ENCODE data around the gene NT5E.

Gene NT5E

DNA sequence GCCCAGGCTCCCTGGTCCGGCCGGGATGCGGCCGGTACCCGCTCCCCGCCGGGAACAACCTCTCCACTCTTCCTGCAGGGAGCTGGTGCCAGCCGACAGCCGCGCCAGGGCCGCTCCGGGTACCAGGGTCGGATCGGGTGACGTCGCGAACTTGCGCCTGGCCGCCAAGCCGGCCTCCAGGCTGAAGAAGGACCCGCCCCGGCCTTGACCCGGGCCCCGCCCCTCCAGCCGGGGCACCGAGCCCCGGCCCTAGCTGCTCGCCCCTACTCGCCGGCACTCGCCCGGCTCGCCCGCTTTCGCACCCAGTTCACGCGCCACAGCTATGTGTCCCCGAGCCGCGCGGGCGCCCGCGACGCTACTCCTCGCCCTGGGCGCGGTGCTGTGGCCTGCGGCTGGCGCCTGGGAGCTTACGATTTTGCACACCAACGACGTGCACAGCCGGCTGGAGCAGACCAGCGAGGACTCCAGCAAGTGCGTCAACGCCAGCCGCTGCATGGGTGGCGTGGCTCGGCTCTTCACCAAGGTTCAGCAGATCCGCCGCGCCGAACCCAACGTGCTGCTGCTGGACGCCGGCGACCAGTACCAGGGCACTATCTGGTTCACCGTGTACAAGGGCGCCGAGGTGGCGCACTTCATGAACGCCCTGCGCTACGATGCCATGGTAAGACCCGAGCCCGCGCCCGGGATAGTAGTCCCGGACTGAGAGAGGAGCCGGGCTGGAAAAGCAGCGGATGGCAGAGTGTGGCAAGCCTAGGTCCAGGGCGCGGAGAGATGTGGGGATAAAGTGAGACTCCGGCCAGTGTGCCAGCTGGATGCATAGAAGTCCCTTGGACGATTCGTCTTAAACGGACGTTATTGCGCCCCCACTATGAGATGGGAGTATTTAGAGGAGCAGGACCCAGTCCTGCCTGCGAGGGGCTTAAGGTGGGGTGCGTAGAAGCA is at the start of gene NT5E:
Gene NT5E, plus strand, starts transcription at position 266 of the 942 bp plus-strand sequence. Its CDS starts 57 bp downstream, at position 323.
- H3K4me3 ChIP-seq (ENCODE audit: low read depth, low read length), result peak within 1 kb of the TSS; percentile 57
- peak within 1 kb of the TSS; percentile 25; the same call in 1 of the 2 replicates for H3K27ac ChIP-seq (ENCODE audit: extremely low read depth, low read depth, low read length)
- CTCF ChIA-PET, result interaction anchor here (0.6 to 4.2 kb wide), 11 partner anchors 11 to 1492 kb away, joined by 3 to 39 read pairs (median 4); no protein-coding TSS in a partner anchor
- H3K4me1 ChIP-seq (ENCODE audit: control insufficient read depth, insufficient read depth, low read length), result peaks cover 11% of the 10 kb centered on the region
- no peaks in the 10 kb centered on the region for H3K36me3 ChIP-seq (ENCODE audit: control insufficient read depth in 2 of 2, insufficient read depth in 1 of 2, low read length in 2 of 2)
- POLR2A ChIA-PET, result interaction anchor here (0.7 to 3.2 kb wide), 7 partner anchors 9 to 228 kb away, joined by 3 to 29 read pairs (median 3); partner anchors contain the start of gene SYNCRIP
- no peaks in the 10 kb centered on the region for H3K9me3 ChIP-seq (ENCODE audit: control insufficient read depth, insufficient read depth, low read depth, low read length)
- TF ChIP-seq ZNF843 (tag by site-specific recombination; IDR thresholded peaks at IDR 0.05) (peak; percentile 12; the same call in 1 of the 2 replicates), ZNF544 (tag by site-specific recombination; IDR thresholded peaks at IDR 0.05) (no peak), ZNF521 (tag by site-specific recombination; IDR thresholded peaks at IDR 0.05) (no peak), ZNF223 (tag by site-specific recombination; IDR thresholded peaks at IDR 0.05) (no peak), ZBTB17 (tag by site-specific recombination; IDR thresholded peaks at IDR 0.05) (peak; percentile 92), ZNF239 (tag by site-specific recombination; IDR thresholded peaks at IDR 0.05) (no peak), KLF9 (tag by site-specific recombination; IDR thresholded peaks at IDR 0.05; ENCODE audit: low read depth) (0 out of 2 replicates have a peak, but pooled peaks have one; percentile 41), OSR2 (tag by site-specific recombination; IDR thresholded peaks at IDR 0.05) (no peak), ZNF19 (tag by site-specific recombination; IDR thresholded peaks at IDR 0.05; ENCODE audit: low read depth) (no peak), ZNF335 (tag by site-specific recombination; conservative IDR thresholded peaks at IDR 0.05) (peak; percentile 89), ZNF10 (tag by site-specific recombination; IDR thresholded peaks at IDR 0.05) (no peak), ZNF571 (tag by site-specific recombination; IDR thresholded peaks at IDR 0.05) (no peak), ZNF114 (tag by site-specific recombination; IDR thresholded peaks at IDR 0.05) (no peak), KLF8 (tag by site-specific recombination; IDR thresholded peaks at IDR 0.05) (peak; percentile 60; the same call in 1 of the 2 replicates), ZNF561 (tag by site-specific recombination; IDR thresholded peaks at IDR 0.05; ENCODE audit: borderline replicate concordance) (no peak; the same call in 1 of the 2 replicates), GLIS2 (tag by site-specific recombination; IDR thresholded peaks at IDR 0.05) (peak; percentile 17; the same call in 1 of the 2 replicates), ZNF140 (tag by site-specific recombination; IDR thresholded peaks at IDR 0.05) (no peak), HOXA7 (CRISPR knock-in tag; IDR thresholded peaks at IDR 0.05; ENCODE audit: borderline replicate concordance) (no peak), IKZF3 (tag by site-specific recombination; IDR thresholded peaks at IDR 0.05) (no peak)
- TF ChIP-seq, protein P1, sequence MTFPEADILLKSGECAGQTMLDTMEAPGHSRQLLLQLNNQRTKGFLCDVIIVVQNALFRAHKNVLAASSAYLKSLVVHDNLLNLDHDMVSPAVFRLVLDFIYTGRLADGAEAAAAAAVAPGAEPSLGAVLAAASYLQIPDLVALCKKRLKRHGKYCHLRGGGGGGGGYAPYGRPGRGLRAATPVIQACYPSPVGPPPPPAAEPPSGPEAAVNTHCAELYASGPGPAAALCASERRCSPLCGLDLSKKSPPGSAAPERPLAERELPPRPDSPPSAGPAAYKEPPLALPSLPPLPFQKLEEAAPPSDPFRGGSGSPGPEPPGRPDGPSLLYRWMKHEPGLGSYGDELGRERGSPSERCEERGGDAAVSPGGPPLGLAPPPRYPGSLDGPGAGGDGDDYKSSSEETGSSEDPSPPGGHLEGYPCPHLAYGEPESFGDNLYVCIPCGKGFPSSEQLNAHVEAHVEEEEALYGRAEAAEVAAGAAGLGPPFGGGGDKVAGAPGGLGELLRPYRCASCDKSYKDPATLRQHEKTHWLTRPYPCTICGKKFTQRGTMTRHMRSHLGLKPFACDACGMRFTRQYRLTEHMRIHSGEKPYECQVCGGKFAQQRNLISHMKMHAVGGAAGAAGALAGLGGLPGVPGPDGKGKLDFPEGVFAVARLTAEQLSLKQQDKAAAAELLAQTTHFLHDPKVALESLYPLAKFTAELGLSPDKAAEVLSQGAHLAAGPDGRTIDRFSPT (tag by site-specific recombination; IDR thresholded peaks at IDR 0.05), result peak; percentile 69
- TF ChIP-seq, protein P2, sequence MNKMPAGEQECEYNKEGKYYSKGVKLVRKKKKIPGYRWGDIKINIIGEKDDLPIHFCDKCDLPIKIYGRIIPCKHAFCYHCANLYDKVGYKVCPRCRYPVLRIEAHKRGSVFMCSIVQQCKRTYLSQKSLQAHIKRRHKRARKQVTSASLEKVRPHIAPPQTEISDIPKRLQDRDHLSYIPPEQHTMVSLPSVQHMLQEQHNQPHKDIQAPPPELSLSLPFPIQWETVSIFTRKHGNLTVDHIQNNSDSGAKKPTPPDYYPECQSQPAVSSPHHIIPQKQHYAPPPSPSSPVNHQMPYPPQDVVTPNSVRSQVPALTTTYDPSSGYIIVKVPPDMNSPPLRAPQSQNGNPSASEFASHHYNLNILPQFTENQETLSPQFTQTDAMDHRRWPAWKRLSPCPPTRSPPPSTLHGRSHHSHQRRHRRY (tag by site-specific recombination; IDR thresholded peaks at IDR 0.05), result no peak
- TF ChIP-seq, protein P3, sequence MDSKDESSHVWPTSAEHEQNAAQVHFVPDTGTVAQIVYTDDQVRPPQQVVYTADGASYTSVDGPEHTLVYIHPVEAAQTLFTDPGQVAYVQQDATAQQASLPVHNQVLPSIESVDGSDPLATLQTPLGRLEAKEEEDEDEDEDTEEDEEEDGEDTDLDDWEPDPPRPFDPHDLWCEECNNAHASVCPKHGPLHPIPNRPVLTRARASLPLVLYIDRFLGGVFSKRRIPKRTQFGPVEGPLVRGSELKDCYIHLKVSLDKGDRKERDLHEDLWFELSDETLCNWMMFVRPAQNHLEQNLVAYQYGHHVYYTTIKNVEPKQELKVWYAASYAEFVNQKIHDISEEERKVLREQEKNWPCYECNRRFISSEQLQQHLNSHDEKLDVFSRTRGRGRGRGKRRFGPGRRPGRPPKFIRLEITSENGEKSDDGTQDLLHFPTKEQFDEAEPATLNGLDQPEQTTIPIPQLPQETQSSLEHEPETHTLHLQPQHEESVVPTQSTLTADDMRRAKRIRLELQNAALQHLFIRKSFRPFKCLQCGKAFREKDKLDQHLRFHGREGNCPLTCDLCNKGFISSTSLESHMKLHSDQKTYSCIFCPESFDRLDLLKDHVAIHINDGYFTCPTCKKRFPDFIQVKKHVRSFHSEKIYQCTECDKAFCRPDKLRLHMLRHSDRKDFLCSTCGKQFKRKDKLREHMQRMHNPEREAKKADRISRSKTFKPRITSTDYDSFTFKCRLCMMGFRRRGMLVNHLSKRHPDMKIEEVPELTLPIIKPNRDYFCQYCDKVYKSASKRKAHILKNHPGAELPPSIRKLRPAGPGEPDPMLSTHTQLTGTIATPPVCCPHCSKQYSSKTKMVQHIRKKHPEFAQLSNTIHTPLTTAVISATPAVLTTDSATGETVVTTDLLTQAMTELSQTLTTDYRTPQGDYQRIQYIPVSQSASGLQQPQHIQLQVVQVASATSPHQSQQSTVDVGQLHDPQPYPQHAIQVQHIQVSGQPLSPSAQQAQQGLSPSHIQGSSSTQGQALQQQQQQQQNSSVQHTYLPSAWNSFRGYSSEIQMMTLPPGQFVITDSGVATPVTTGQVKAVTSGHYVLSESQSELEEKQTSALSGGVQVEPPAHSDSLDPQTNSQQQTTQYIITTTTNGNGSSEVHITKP (tag by site-specific recombination; IDR thresholded peaks at IDR 0.05), result peak; percentile 80
- TF ChIP-seq, protein P4, sequence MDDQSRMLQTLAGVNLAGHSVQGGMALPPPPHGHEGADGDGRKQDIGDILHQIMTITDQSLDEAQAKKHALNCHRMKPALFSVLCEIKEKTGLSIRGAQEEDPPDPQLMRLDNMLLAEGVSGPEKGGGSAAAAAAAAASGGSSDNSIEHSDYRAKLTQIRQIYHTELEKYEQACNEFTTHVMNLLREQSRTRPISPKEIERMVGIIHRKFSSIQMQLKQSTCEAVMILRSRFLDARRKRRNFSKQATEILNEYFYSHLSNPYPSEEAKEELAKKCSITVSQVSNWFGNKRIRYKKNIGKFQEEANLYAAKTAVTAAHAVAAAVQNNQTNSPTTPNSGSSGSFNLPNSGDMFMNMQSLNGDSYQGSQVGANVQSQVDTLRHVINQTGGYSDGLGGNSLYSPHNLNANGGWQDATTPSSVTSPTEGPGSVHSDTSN (CRISPR knock-in tag; IDR thresholded peaks at IDR 0.05), result peak; percentile 85; the same call in 1 of the 2 replicates
- TF ChIP-seq, protein P5, sequence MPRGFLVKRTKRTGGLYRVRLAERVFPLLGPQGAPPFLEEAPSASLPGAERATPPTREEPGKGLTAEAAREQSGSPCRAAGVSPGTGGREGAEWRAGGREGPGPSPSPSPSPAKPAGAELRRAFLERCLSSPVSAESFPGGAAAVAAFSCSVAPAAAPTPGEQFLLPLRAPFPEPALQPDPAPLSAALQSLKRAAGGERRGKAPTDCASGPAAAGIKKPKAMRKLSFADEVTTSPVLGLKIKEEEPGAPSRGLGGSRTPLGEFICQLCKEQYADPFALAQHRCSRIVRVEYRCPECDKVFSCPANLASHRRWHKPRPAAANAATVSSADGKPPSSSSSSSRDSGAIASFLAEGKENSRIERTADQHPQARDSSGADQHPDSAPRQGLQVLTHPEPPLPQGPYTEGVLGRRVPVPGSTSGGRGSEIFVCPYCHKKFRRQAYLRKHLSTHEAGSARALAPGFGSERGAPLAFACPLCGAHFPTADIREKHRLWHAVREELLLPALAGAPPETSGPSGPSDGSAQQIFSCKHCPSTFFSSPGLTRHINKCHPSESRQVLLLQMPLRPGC (tag by site-specific recombination; IDR thresholded peaks at IDR 0.05), result no peak
- TF ChIP-seq, protein P6, sequence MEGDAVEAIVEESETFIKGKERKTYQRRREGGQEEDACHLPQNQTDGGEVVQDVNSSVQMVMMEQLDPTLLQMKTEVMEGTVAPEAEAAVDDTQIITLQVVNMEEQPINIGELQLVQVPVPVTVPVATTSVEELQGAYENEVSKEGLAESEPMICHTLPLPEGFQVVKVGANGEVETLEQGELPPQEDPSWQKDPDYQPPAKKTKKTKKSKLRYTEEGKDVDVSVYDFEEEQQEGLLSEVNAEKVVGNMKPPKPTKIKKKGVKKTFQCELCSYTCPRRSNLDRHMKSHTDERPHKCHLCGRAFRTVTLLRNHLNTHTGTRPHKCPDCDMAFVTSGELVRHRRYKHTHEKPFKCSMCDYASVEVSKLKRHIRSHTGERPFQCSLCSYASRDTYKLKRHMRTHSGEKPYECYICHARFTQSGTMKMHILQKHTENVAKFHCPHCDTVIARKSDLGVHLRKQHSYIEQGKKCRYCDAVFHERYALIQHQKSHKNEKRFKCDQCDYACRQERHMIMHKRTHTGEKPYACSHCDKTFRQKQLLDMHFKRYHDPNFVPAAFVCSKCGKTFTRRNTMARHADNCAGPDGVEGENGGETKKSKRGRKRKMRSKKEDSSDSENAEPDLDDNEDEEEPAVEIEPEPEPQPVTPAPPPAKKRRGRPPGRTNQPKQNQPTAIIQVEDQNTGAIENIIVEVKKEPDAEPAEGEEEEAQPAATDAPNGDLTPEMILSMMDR (tag by site-specific recombination; IDR thresholded peaks at IDR 0.05), result peak; percentile 94
